A673 (cell line): ENCODE measurements around the gene CISH.

Experiments used
- CTCF ChIP-seq: fragments of 300-800, 200-600 bp; sonication (generic); conservative IDR thresholded peaks from 2 replicates; pipeline ENCODE4 v1.5.1; 2017; ENCODE audit warnings: low read depth, mild to moderate bottlenecking, antibody characterized with exemption, low read length, moderate library complexity, mixed read lengths
- EZH2 ChIP-seq: fragments of 200-600 bp; sonication (generic); IDR thresholded peaks from 2 replicates; pipeline ENCODE4 v1.6.1; 2017; ENCODE audit warnings: borderline replicate concordance, low read depth, mild to moderate bottlenecking, mixed read lengths, antibody characterized with exemption, low read length; ENCODE audit not compliant: poor library complexity, severe bottlenecking

- no peak for TF ChIP-seq CTCF
- TF ChIP-seq EZH2: no peak
Measured at GRCh38 chr3:50628601-50629000, 17.0 kb upstream of the CISH start.
